ENCODE data around the gene NSRP1.

DNA sequence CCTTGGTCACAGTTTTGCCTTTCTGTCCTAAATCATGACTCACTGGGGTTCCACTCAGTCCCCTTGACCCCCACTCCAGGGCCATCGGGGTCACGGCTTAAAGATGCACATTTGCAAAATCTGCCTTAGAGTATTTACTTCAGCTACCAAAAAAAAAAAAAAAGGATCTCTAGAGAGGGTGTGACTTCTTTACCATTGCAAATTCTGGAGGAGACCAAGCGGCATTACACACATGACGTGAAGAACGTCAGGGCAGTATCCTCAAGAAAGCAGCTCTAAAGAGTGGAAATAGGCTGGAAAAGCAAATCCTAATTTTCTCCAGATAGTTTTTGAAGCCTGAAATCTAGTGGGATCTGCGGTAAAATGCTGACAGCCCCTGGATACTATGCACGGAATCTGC is 93.3 kb downstream of the NSRP1 start:
- TF ChIP-seq POLR2A (IDR thresholded peaks at IDR 0.05; ENCODE audit: low read depth, low read length) (no peak), BHLHE40 (IDR thresholded peaks at IDR 0.05; ENCODE audit: borderline replicate concordance in 1 of 2, low read depth in 2 of 2, low read length in 1 of 2) (no peak), SIN3A (IDR thresholded peaks at IDR 0.05; ENCODE audit: low read depth, low read length) (no peak)
- TF ChIP-seq, protein P1, sequence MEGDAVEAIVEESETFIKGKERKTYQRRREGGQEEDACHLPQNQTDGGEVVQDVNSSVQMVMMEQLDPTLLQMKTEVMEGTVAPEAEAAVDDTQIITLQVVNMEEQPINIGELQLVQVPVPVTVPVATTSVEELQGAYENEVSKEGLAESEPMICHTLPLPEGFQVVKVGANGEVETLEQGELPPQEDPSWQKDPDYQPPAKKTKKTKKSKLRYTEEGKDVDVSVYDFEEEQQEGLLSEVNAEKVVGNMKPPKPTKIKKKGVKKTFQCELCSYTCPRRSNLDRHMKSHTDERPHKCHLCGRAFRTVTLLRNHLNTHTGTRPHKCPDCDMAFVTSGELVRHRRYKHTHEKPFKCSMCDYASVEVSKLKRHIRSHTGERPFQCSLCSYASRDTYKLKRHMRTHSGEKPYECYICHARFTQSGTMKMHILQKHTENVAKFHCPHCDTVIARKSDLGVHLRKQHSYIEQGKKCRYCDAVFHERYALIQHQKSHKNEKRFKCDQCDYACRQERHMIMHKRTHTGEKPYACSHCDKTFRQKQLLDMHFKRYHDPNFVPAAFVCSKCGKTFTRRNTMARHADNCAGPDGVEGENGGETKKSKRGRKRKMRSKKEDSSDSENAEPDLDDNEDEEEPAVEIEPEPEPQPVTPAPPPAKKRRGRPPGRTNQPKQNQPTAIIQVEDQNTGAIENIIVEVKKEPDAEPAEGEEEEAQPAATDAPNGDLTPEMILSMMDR (IDR thresholded peaks at IDR 0.05 in 2 of 3, conservative IDR thresholded peaks at IDR 0.05 in 1 of 3; ENCODE audit: control insufficient read depth in 2 of 3, extremely low read depth in 1 of 3, insufficient read depth in 1 of 3, low read depth in 3 of 3, low read length in 3 of 3): no peak
